BE2C (cell line): ENCODE data around the gene SPACA9.
A peak's percentile ranks its signal among the peaks of the same experiment; 100 is the strongest.

Experiments
- DNase-seq: peaks from one replicate; pipeline ENCODE4 v3.0.0-alpha.2; 2020
- H3K27me3 ChIP-seq: fragments of 250-450 bp; sonication (Bioruptor Pico); 2 replicates; pipeline ENCODE4 v1.5.1; 2020; ENCODE audit warnings: mild to moderate bottlenecking
- H3K36me3 ChIP-seq: fragments of 250-450 bp; sonication (Bioruptor Pico); 2 replicates; pipeline ENCODE4 v1.5.1; 2020; ENCODE audit warnings: mild to moderate bottlenecking
- H3K4me1 ChIP-seq: fragments of 250-450 bp; sonication (Bioruptor Pico); 2 replicates; pipeline ENCODE4 v1.5.1; 2020
- H3K4me3 ChIP-seq: 2 replicates; pipeline ENCODE4 v1.5.1; 2011; ENCODE audit warnings: low read depth, low read length
- H3K9me3 ChIP-seq: fragments of 250-450 bp; sonication (Bioruptor Pico); 2 replicates; pipeline ENCODE4 v1.5.1; 2020
- TF ChIP-seq, protein P1 (sequence below): IDR thresholded peaks from 2 replicates; pipeline ENCODE4 v1.5.1; 2012; ENCODE audit warnings: mild to moderate bottlenecking, low read depth, low read length

The SPACA9 gene

DNA sequence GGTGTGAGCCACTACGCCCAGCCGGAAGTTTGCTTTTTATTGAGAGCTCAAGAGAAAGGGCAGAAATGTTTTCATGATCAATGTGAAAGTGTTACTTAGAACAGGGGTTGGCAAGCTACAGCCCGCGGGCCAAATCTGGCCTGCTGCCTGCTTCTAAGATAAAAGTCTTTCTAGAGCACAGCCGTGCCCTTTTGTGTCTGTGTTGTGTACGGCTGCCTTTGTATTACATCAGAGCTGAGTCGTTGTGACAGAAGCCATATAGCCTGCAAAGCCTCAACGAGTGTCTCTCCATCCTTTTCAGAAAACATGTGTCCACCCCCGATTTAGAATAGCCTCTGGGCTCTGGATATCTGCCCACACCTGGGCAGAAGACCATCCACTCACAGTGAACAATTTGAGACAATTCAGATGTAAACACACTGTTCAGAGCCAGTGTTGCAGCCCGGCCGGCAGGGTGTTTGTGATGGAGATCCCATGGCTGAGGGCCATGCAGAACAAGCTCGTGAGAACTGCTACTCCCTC lies 29.5 kb upstream of the SPACA9 start:
- peak; percentile 61 for DNase-seq
- Histone ChIP-seq H3K36me3 (no peaks in the 10 kb centered on the region), H3K4me3 (peak overlapping the region; percentile 43), H3K4me1 (0 out of 2 replicates have a peak, but pooled peaks cover 2% of the 10 kb centered on the region), H3K27me3 (no peaks in the 10 kb centered on the region), H3K9me3 (no peaks in the 10 kb centered on the region)
- TF ChIP-seq, protein P1, sequence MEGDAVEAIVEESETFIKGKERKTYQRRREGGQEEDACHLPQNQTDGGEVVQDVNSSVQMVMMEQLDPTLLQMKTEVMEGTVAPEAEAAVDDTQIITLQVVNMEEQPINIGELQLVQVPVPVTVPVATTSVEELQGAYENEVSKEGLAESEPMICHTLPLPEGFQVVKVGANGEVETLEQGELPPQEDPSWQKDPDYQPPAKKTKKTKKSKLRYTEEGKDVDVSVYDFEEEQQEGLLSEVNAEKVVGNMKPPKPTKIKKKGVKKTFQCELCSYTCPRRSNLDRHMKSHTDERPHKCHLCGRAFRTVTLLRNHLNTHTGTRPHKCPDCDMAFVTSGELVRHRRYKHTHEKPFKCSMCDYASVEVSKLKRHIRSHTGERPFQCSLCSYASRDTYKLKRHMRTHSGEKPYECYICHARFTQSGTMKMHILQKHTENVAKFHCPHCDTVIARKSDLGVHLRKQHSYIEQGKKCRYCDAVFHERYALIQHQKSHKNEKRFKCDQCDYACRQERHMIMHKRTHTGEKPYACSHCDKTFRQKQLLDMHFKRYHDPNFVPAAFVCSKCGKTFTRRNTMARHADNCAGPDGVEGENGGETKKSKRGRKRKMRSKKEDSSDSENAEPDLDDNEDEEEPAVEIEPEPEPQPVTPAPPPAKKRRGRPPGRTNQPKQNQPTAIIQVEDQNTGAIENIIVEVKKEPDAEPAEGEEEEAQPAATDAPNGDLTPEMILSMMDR = no peak

DNA sequence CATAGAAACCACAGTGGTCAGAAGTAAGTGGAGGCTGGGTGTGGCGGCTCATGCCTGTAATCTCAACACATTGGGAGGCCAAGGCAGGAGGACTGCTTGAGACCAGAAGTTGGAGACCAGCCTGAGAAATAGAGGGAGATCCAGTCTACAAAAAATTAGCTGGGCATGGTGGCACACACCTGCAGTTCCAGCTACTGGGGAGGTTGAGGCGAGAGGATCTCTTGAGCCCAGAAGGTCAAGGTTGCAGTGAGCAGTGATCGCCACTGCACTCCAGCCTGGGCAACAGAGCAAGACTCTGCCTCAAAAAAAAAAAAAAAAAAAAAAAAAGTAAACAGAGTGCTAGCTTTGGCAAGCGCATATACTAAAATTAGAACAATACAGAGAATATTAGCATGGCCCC lies 25.2 kb upstream of the SPACA9 start:
- H3K36me3 ChIP-seq = no peaks in the 10 kb centered on the region
- 0 out of 2 replicates have a peak, but pooled peaks cover 2% of the 10 kb centered on the region for H3K4me1 ChIP-seq
- TF ChIP-seq, protein P1 = no peak
- no peak for DNase-seq
- H3K27me3 ChIP-seq = no peaks in the 10 kb centered on the region
- no peaks in the 10 kb centered on the region for H3K9me3 ChIP-seq
- H3K4me3 ChIP-seq = no peak overlapping the region

DNA sequence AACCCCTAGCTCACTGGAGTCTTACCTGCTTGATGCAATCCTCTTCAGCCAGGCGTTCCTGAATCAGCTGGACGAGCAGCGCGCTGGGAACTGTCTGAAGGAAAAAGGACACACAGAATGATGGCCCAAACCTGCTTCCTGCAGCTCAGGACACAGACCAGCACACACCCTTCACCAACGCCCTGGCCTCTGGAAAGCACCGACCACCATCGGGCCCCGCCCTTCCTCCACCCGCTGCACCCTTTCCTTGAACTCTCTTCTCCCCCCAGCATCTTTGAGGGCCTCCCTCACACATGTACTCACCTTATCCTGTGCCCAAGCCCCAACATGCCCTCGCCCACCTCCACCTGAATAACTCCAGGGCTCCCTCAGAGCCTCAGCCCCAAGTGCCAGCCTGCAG lies 23.9 kb upstream of the SPACA9 start:
- Histone ChIP-seq H3K36me3 (no peaks in the 10 kb centered on the region), H3K4me3 (no peak overlapping the region), H3K4me1 (no peaks in the 10 kb centered on the region), H3K9me3 (no peaks in the 10 kb centered on the region), H3K27me3 (no peaks in the 10 kb centered on the region)
- no peak for DNase-seq
- TF ChIP-seq, protein P1 = no peak

DNA sequence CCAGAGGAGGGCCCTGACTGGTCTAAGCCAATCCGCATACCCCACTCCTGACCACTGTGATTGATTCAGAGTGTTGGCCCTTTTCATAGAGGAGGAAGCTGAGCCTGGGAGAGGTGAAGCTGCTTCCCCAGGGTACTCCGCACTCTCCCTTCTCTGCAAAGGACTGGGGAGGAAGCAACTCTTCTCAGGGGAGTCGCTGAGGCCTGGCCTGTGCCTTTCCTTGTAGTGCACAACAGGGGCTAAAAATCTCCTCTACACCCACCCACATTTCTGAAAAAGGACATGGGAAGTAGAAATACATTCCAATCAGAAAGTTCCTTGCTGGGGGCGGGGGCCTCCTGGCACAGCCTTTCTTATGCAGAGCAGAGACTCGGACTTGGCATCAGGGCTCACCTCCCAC lies 22.8 kb upstream of the SPACA9 start:
- DNase-seq = no peak
- H3K4me3 ChIP-seq = no peak overlapping the region
- H3K27me3 ChIP-seq = no peaks in the 10 kb centered on the region
- TF ChIP-seq, protein P1 = no peak
- H3K4me1 ChIP-seq = no peaks in the 10 kb centered on the region
- H3K9me3 ChIP-seq = no peaks in the 10 kb centered on the region
- no peaks in the 10 kb centered on the region for H3K36me3 ChIP-seq

DNA sequence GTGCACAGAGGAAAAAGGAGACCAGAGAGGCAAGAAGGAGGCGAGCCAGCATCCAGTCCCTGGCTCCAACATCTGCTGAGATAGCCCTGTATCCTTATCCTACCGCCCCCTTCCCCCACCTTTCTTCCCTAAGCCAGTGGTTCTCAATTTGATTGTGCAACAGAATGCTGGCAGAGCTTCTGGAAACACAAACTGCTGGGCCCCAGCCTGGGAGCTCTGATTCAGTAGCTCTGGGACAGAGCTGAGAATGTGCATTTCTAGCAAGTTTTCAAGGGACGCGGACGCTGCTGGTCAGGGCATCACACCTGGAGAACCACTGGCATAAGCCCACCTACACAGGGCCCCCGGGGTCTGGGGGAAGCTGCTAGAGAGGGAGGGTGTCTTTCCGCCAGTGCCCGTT lies 21.7 kb upstream of the SPACA9 start:
- TF ChIP-seq, protein P1 = no peak
- DNase-seq = no peak
- H3K9me3 ChIP-seq = no peaks in the 10 kb centered on the region
- no peaks in the 10 kb centered on the region for H3K36me3 ChIP-seq
- H3K4me1 ChIP-seq = no peaks in the 10 kb centered on the region; the same call in 1 of the 2 replicates
- H3K4me3 ChIP-seq = no peak overlapping the region
- H3K27me3 ChIP-seq = no peaks in the 10 kb centered on the region

DNA sequence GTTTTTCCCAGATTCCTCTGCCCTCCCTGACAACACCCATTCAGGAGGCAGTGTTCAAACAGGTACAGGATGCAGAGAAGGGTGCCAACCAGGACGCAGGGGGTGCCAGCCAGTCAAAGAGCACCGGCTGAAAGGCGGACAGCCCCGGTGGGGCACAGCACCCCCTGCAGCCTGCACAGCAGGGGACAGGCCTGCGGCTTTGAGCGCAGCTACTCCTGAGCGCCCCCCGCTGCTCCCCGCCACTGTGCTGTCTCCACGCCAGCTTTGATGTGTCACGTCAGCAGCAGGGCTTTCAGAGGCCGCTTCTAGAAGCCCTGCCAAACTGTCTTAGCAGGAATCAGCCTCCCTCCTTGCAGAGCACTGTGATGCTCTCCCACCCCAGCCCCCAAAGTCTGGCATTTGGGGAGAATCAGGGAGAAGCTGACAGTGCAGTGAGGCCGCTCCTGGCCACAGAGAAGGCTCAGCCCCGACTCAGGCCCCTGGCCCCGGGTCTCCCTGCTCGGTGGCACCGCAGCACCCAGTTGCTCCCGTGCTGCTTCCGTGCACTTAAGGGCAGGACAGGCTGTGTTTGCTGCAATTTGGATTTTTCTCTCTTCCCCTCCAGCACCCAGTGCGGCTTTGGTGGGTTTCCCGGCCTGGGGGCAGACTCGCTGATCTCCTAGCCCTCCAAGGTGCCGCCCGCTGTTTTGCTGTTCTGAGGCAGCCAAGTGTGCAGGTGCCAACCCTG lies 20.9 kb upstream of the SPACA9 start:
- Histone ChIP-seq H3K27me3 (no peaks in the 10 kb centered on the region), H3K4me1 (no peaks in the 10 kb centered on the region; the same call in 1 of the 2 replicates), H3K4me3 (no peak overlapping the region), H3K9me3 (no peaks in the 10 kb centered on the region), H3K36me3 (no peaks in the 10 kb centered on the region)
- TF ChIP-seq, protein P1 = 0 out of 2 replicates have a peak, but pooled peaks have one; percentile 5
- no peak for DNase-seq
